Measurements from ENCODE around the gene WHRN. TPM values are rescaled to one million over a fixed set of nuclear protein-coding genes. Genes with fewer than 3 reads are reported as not detected.

Gene WHRN
- total and polyA plus RNA-seq, 2 of the 8 experiments (the other 6 are each of a cell fraction or from before 2014, with no cell fraction given), result 4.4 to 7.7 TPM

DNA sequence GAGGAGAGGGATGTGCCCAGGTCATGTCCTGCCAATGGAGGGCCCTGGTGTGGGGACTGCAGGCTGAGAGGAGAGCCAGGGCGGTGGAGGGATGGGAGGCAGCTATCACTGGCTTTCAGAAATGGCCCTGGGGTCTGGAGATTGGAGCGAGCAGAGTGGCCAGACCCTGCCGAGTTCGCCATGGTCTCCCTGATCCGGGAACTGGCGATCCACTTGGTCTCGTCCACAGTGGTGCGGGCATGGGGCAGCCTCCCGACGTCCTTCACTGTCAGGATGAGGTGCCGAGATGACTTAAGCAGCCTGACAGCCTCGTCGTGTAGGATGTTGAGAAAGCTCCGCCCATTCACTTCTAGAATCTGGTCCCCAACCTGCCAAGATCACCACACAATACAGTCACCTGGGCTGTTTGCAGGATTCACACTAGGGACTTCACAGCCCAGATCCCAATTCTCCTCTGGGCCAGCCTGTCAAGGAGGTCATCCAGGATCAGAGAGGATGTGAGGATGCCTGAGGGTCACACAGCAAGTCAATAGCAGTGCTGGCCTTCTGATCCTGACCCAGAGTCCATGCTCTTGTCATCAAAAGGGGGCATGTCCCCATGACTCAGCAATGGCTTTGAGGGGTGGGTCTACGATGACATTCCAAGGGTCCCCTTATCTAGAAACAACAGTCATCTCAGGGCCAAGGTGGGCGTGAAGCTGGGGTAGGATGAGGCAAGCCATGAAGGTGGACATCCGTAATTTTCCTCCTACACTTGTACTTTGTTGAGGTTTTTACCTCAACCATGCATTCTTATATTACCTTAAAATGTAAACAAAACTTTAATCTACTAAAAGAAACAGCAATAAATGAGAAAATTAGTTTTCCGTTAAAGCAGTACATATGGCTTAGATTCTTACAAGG is 79.0 kb downstream of the WHRN start:
- Histone ChIP-seq H3K56ac (replicated peaks; ENCODE audit: insufficient read length, low read depth, low read length) (no peak overlapping the region), H3K79me1 (ENCODE audit: low read depth, low read length) (no peaks in the 10 kb centered on the region), H2BK5ac (ENCODE audit: low read depth, low read length) (no peak overlapping the region), H4K8ac (ENCODE audit: extremely low read depth, insufficient read depth, low read length) (no peak overlapping the region), H3K9me3 (ENCODE audit: insufficient read depth in 2 of 2, low read depth in 1 of 2, low read length in 1 of 2) (no peaks in the 10 kb centered on the region), H2BK120ac (replicated peaks; ENCODE audit: low read depth, low read length) (no peak overlapping the region), H3K36me3 (ENCODE audit: control insufficient read depth in 2 of 4, insufficient read depth in 4 of 4, low read length in 3 of 4) (no peaks in the 10 kb centered on the region), H3K9ac (replicated peaks in 1 of 4; ENCODE audit: extremely low read depth in 1 of 4, low read depth in 3 of 4, low read length in 3 of 4) (no peak overlapping the region), H3K4me3 (ENCODE audit: extremely low read depth in 1 of 4, insufficient read depth in 2 of 4, low read depth in 3 of 4, low read length in 4 of 4) (no peak overlapping the region), H3K27me3 (replicated peaks in 1 of 4; ENCODE audit: control insufficient read depth in 3 of 4, extremely low read depth in 1 of 4, insufficient read depth in 3 of 4, low read length in 3 of 4) (no peaks in the 10 kb centered on the region; a peak in 1 of 7 replicates), H2AK5ac (ENCODE audit: low read depth, low read length) (peak overlapping the region; percentile 15; the same call in 1 of the 2 replicates), H3K23ac (ENCODE audit: insufficient read length) (no peak overlapping the region), H4K91ac (replicated peaks; ENCODE audit: insufficient read length, low read length) (no peak overlapping the region), H4K5ac (ENCODE audit: insufficient read length, low read depth, low read length) (no peak overlapping the region), H4K20me1 (replicated peaks in 1 of 2; ENCODE audit: control insufficient read depth in 1 of 2, insufficient read depth in 2 of 2, low read length in 2 of 2) (peaks cover 0 to 2% of the 10 kb centered on the region in 2 experiments), H3K18ac (ENCODE audit: extremely low read depth, low read length) (no peak overlapping the region), H3K14ac (ENCODE audit: insufficient read length) (no peak overlapping the region), H3K27ac (ENCODE audit: low read depth, low read length) (no peak overlapping the region), H2BK12ac (ENCODE audit: low read depth, low read length) (no peak overlapping the region), H2AFZ (ENCODE audit: low read length) (no peak overlapping the region), H3K4me2 (ENCODE audit: insufficient read depth in 1 of 2, low read depth in 2 of 2, low read length in 2 of 2) (no peak overlapping the region; a peak in 1 of 4 replicates), H2BK15ac (ENCODE audit: low read length) (no peak overlapping the region), H3K4me1 (replicated peaks in 1 of 4; ENCODE audit: control insufficient read depth in 3 of 4, insufficient read depth in 4 of 4, low read length in 3 of 4) (peaks cover 0 to 9% (median 4%) of the 10 kb centered on the region in 4 experiments; a peak in 3 of 7 replicates), H3K4ac (replicated peaks; ENCODE audit: insufficient read length, low read depth, low read length) (no peak overlapping the region), H2BK20ac (ENCODE audit: low read length) (no peak overlapping the region), H3K23me2 (ENCODE audit: low read depth, low read length) (no peaks in the 10 kb centered on the region), H3K79me2 (ENCODE audit: control insufficient read depth in 1 of 2, insufficient read depth in 2 of 2, low read length in 2 of 2) (no peaks in the 10 kb centered on the region)
- FAIRE-seq (no peak), DNase-seq (ENCODE audit: low read depth in 1 of 2, low spot score in 2 of 2) (no peak)
- ChIA-PET POLR2A (ENCODE audit: partially characterized antibody) (interaction anchor here (1.1 to 1.5 kb wide), 2 partner anchors 11 to 185 kb away, joined by 3 read pairs; partner anchors contain the start of gene TMEM268), CTCF (ENCODE audit: partially characterized antibody) (interaction anchor here (0.9 to 22.5 kb wide), 6 partner anchors 6 to 239 kb away, joined by 3 to 271 read pairs (median 42); partner anchors contain the start of gene WHRN)
- 80% methylated on average over 18 of the region's 18 CpGs; no CpG with 5 or more reads in 1 of the 2 experiments for WGBS, 2 experiments (ENCODE audit: extremely low coverage in 1 of 2, insufficient coverage in 1 of 2, insufficient read length in 1 of 2, insufficient replicate concordance in 2 of 2, low coverage in 1 of 2, low lambda C conversion rate in 2 of 2, missing lambda C conversion rate in 1 of 2)
- TF ChIP-seq FOSL1 (IDR thresholded peaks at IDR 0.05; ENCODE audit: insufficient read depth, low read depth, low read length), result no peak
- TF ChIP-seq RAD21 (IDR thresholded peaks at IDR 0.05 in 1 of 2, conservative IDR thresholded peaks at IDR 0.05 in 1 of 2; ENCODE audit: low read depth in 2 of 2, low read length in 2 of 2), result no peak
- TF ChIP-seq POU5F1 (IDR thresholded peaks at IDR 0.05; ENCODE audit: low read depth, low read length), result no peak
- TF ChIP-seq RXRA (IDR thresholded peaks at IDR 0.05; ENCODE audit: insufficient read depth, low read depth, low read length), result no peak
- TF ChIP-seq SUZ12 (IDR thresholded peaks at IDR 0.05; ENCODE audit: low read length), result no peak
- TF ChIP-seq CBX5 (IDR thresholded peaks at IDR 0.05; ENCODE audit: low read depth, low read length), result no peak
- no peak for TF ChIP-seq ATF3 (IDR thresholded peaks at IDR 0.05; ENCODE audit: insufficient read depth, low read depth, low read length)
- no peak for TF ChIP-seq TAF7 (optimal IDR thresholded peaks at IDR 0.05; ENCODE audit: borderline replicate concordance, low read depth, low read length)
- no peak for TF ChIP-seq HDAC6 (IDR thresholded peaks at IDR 0.05; ENCODE audit: low read depth, low read length)
- no peak for TF ChIP-seq EP300 (IDR thresholded peaks at IDR 0.05; ENCODE audit: borderline replicate concordance in 1 of 2, low read depth in 2 of 2, low read length in 2 of 2)

Data from H1 (cell line).